ENCODE results near the gene DPF3. TPM values are rescaled to one million over a fixed set of nuclear protein-coding genes. Genes with fewer than 3 reads are reported as not detected.

The DPF3 gene
- total and polyA plus RNA-seq, 9 of the 15 experiments (the other 6 are each of a cell fraction or from before 2014, with no cell fraction given) = 0.21 to 4.9 (median 1.2) TPM

- TF ChIP-seq CHD7 (IDR thresholded peaks at IDR 0.05; ENCODE audit: low read depth, low read length) (no peak), BRD4 (IDR thresholded peaks at IDR 0.05) (no peak), CBFA2T2 (conservative IDR thresholded peaks at IDR 0.05) (no peak), PHF21A (IDR thresholded peaks at IDR 0.05; ENCODE audit: borderline replicate concordance, low read depth) (no peak)
Observed at GRCh38 chr14:72744416-72745120, 149.3 kb downstream of the DPF3 start (continued).

Measured in K562 (cell line).